ENCODE results near the gene WWOX.

WWOX gene

DNA sequence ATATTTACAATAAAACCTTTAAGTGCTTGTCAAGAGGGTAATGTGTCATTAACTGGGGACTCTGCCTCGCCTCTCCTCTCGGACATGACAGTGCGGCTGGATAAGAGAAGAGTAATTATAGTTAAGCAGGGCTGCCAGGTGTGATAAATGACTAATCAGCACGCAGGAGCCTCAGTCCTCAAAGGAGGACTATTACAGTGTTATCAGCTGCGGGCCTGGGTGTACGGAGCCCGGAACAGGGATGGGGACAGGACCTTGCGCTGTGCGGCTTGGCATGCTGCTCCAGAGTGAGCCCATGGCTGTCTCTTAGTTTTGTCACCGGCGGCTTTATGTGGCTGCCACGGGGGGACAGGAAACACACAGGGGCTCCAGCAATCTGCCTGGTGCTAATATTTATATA is 893.9 kb downstream of the WWOX start:
- DNase-seq (ENCODE audit: low read depth) = no peak

DNA sequence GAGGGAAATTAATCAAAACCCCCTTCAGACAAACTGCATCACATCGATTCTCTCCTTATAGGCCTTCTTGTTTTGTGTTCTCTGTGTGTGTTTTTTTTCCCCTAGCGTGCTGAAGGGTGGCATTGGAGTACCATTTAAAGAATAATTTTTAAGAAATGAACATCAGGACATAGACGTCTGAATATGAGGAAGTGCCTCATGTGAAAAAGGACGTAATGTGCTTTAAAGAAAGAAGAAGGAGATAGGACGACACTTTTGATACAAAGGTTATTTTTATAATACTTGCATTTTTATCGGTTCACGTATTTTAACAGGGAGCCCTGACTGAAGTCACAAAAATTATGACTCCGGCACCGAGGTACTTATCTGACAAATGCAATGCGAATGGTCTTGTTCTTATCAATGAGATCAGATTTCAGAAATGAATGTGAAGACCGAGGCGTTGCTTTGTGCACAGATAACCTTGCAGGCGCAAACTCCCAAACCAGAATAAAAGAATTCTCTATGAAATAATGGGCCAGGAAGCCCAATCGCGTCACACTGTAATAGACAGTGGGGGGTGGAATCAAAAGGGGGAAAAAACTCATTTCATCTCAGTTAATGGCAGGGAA is 894.8 kb downstream of the WWOX start:
- no peak for DNase-seq (ENCODE audit: low read depth)

- no peak for DNase-seq (ENCODE audit: low read depth)
These were observed 896.0 kb downstream of the WWOX start for GRCh38 chr16:78995441-78995840.

GRCh38 chr16:78996790-78997189 is 897.3 kb downstream of the WWOX start:
- no peak for DNase-seq (ENCODE audit: low read depth)

DNA sequence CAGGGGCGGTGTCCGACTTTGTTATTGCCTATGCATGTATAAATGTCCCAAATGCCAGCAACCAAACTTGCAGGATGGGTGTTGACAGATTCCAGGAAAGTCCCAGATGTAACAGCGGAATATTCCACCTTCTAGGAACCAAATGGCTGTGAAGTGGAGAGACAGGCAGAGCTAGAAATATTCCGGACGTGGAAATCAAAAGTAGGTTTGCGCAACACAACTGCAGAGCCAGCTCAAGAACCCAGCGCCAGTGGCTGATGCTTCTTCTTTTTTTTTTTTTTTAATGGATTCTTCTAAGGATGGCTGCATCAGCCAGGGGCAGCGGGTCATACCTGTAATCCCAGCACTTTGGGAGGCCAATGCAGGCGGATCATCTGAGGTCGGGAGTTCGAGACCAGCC is 899.4 kb downstream of the WWOX start:
- DNase-seq (ENCODE audit: low read depth) = no peak

GRCh38 chr16:79001156-79001967 is 901.9 kb downstream of the WWOX start:
- no peak for DNase-seq (ENCODE audit: low read depth)

DNA sequence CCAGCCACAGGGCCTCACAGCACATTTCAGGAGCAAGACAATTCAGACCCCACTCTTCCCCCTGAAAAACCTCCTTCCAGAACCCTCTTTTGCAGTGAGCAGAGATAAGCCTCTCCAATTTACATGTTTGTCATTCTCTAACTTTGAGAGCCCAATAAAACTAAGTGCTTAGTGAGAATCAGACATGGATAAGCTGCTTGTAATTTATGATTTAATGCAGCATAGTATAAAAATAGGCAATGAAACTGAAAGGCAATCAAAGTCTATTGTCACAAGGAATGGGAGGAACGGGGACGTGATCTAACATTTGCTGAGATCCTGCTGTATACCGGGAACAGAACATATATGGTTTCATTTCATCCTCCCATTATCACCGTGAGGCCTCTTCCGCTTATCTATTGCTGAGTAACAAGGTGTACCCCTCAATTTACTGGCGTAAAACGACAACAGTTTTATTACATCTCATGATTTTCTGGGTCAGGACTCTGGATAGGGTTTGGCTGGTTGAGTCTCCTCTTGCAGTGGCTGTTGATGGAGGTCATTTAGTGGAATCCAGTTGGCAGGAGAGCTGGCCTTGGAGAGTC is 903.7 kb downstream of the WWOX start:
- no peak for DNase-seq (ENCODE audit: low read depth)

- no peak for DNase-seq (ENCODE audit: low read depth)
These were observed 904.9 kb downstream of the WWOX start for GRCh38 chr16:79004309-79004708.

DNA sequence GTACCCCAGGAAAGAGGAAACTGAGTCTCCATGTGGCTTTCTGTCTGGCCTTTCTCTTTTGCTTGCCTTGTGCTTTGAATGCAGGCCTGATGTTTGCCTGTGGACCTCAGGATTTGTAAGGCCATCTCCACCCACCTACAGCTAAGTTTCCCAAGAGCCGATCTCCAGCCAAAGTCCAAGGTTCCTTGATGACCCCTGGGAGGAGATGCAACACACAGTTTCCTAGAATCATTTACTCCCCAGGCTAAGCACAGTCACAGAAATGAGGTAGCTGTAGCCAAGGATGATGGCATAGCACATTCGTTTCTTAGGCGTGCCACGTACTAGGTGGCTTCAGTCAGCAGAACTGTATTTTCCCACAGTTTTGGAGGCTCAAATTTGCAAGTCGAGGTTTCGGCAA is 905.6 kb downstream of the WWOX start:
- DNase-seq (ENCODE audit: low read depth) = no peak

GRCh38 chr16:79006206-79006605 is 906.8 kb downstream of the WWOX start:
- DNase-seq (ENCODE audit: low read depth) = no peak

- no peak for DNase-seq (ENCODE audit: low read depth)
These were observed 907.3 kb downstream of the WWOX start for GRCh38 chr16:79006765-79007164.

- no peak for DNase-seq (ENCODE audit: low read depth)
These were observed 908.2 kb downstream of the WWOX start for GRCh38 chr16:79007614-79008013.

- DNase-seq (ENCODE audit: low read depth) = no peak
These were observed 908.8 kb downstream of the WWOX start for GRCh38 chr16:79008036-79008868.

DNA sequence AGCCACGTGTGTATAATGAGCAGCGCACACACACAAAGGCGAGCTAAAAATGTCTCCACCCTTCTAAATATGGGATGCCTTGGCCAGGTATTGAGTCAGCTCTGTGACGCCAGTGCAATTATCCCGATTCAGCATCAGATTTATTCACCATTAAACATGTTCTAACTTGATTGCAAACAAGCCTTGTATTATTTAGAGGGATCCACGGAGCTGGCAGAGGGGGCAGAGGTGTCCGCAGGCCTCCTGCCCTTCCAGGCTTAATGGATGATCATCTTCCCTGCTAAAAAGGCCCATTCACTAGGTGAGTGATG is 909.4 kb downstream of the WWOX start:
- DNase-seq (ENCODE audit: low read depth) = no peak

- DNase-seq (ENCODE audit: low read depth) = no peak
These were observed 910.4 kb downstream of the WWOX start for GRCh38 chr16:79009896-79010295.

DNA sequence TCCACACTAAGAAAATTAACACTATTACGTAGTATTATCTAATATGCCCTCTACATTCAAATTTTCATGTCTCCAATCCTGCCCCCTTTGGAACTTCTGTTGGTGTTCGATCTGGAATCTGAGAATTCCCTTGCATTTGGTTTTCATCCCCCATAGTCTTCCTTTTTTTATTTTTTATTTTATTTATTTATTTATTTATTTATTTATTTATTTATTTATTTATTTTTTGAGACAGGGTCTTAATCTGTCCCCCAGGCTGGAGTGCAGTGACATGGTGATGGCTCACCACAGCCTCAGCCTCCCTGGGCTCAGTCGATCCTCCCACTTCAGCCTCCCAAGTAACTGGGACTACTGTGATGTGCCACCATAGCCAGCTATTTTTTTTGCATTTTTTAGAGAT is 911.8 kb downstream of the WWOX start:
- no peak for DNase-seq (ENCODE audit: low read depth)

DNA sequence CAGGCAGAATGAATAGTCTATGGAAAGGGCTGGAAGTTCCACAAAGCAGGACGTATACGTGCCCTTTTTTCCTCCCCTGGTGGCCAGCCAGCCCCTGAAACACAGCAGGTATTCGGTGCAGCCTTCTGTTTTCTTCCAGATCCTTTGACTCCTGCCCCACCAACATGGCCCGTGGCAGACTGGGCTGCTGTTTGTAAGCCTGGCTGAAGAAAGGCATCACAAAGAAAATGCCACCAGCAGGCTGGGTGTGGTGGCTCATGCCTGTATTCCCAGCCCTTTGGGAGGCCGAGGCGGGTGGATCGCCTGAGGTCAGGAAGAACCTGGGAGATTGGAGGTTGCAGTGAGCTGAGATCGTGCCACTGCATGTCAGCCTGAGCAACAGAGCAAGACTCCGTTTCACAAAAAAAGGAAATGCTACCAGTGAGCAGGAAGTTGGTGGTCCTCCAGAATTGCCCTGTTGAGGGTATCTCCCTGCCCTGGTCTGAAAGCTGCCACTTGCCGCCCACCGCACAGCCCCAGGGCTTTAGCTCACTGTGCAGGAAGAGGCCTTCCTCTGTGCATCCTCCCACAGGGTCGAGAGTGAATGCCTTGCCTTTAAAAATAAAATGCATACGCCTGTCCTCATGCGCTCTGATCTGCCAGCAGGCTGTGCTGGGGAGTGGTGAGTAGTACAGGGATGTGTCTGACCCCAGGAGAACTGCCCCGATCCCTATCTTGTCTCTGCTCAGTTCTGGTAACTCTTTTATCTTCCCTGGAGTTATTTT is 913.4 kb downstream of the WWOX start:
- no peak for DNase-seq (ENCODE audit: low read depth)

GRCh38 chr16:79013930-79014660 is 914.6 kb downstream of the WWOX start:
- DNase-seq (ENCODE audit: low read depth) = no peak

GRCh38 chr16:79018650-79019429 is 919.4 kb downstream of the WWOX start:
- no peak for DNase-seq (ENCODE audit: low read depth)

DNA sequence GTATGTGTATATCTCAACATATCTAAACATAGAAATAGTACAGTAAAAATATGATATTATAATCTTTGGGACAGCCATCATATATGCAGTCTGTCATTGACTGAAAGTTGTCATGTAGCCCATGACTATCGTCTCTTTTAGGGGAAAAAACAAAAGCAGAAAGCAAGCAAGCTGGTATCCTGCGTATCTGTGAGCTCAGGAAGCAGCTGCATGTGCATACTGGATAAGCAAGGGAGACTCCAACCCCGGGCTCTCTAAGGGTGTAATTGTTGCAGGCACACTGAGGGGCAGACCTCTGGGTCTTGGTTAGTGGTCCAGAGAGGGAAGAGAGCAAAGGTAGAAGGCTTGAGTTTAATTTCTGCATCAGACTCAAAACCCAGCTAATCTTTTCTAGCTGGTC is 920.0 kb downstream of the WWOX start:
- DNase-seq (ENCODE audit: low read depth) = no peak

Measured in stimulated activated CD8-positive, alpha-beta memory T cell treated with anti-CD3 and anti-CD28 coated beads, Interleukin-7, amount 100 ng/mL, for 24 hours (primary cell).